OCI-LY3 (cell line): ENCODE results near the gene ARMH2.
"Not testable (repeated sequence)": the region's sequence is repeated elsewhere in the genome, so short reads cannot be mapped to it uniquely, and the experiment has no call there.

ENCODE experiments used
- H2AFZ ChIP-seq: fragments of 200-600, 300-600 bp; shearing (Covaris generic); 2 replicates; pipeline ENCODE4 v1.6.0; 2014; ENCODE audit warnings: antibody characterized with exemption, low read depth, low read length
- H3K27ac ChIP-seq: fragments of 200-600, 300-600 bp; sonication (generic); 2 replicates; pipeline ENCODE4 v1.5.1; 2014; ENCODE audit warnings: mild to moderate bottlenecking, low read length, moderate library complexity, mixed read lengths
- H3K27me3 ChIP-seq: fragments of 200-600, 300-600 bp; sonication (generic); 2 replicates; pipeline ENCODE4 v1.6.1; 2014; ENCODE audit warnings: low read depth, low read length, mixed read lengths
- H3K36me3 ChIP-seq: fragments of 200-600, 300-600 bp; sonication (generic); replicated peaks from 2 replicates; pipeline ENCODE3; 2014; ENCODE audit warnings: low read depth, low read length, mixed read lengths
- H3K4me1 ChIP-seq: fragments of 300-600, 200-600 bp; sonication (generic); 2 replicates; pipeline ENCODE4 v1.6.1; 2014; ENCODE audit warnings: low read length, mixed read lengths
- H3K4me2 ChIP-seq: fragments of 200-600, 300-600 bp; sonication (generic); 2 replicates; pipeline ENCODE4 v1.6.1; 2014; ENCODE audit warnings: low read length, mixed read lengths
- H3K4me3 ChIP-seq: fragments of 300-600, 200-600 bp; sonication (generic); 2 replicates; pipeline ENCODE4 v1.5.1; 2014; ENCODE audit warnings: antibody characterized with exemption, mild to moderate bottlenecking, low read length, moderate library complexity
- H3K79me2 ChIP-seq: fragments of 300-600, 200-600 bp; shearing (Covaris generic); 2 replicates; pipeline ENCODE4 v1.6.1; 2014; ENCODE audit warnings: mild to moderate bottlenecking, low read length, mixed read lengths
- H3K9ac ChIP-seq: fragments of 300-600, 200-600 bp; shearing (Covaris generic); 2 replicates; pipeline ENCODE4 v1.6.0; 2014; ENCODE audit warnings: mild to moderate bottlenecking, low read length, moderate library complexity
- H3K9me3 ChIP-seq: fragments of 200-600, 300-600 bp; shearing (Covaris generic); 2 replicates; pipeline ENCODE4 v1.6.1; 2014; ENCODE audit warnings: low read length, mixed read lengths; ENCODE audit not compliant: insufficient read depth
- H4K20me1 ChIP-seq: fragments of 200-600, 300-600 bp; sonication (generic); 2 replicates; pipeline ENCODE4 v1.6.1; 2016; ENCODE audit warnings: low read length, mixed read lengths; ENCODE audit not compliant: insufficient read depth
- EZH2phosphoT487 ChIP-seq: fragments of 200-600 bp; shearing (Covaris generic); IDR thresholded peaks from 2 replicates; pipeline ENCODE4 v1.6.1; 2018; ENCODE audit warnings: antibody characterized with exemption, mixed run types, low read depth
- TF ChIP-seq, protein P1 (sequence below): fragments of 200-600, 300-600 bp; sonication (generic); IDR thresholded peaks from 2 replicates; pipeline ENCODE4 v1.5.1; 2014; ENCODE audit warnings: antibody characterized with exemption, low read length, low read depth

ARMH2 gene

DNA sequence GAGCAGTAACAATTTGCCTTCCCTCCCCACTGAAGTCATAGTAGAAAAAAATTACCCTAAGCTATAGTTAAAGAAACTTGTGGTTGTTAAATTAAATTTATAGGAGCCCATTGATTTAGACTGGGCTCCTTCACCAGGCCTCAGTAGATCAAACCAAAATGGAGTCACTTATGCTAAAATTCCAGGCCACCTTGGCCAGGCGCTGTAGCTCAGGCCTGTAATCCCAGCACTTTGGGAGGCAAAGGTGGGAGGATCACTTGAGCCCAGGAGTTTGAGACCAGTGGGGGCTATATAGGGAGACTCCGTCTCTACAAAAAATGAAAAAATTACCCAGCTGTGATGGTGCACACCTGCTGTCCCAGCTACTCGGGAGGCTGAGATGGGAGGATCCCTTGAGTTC is 39.0 kb downstream of the ARMH2 start:
- Histone ChIP-seq H3K36me3 (no peaks in the 10 kb centered on the region), H4K20me1 (no peaks in the 10 kb centered on the region), H3K9ac (no peak overlapping the region), H3K27me3 (no peaks in the 10 kb centered on the region), H3K9me3 (no peaks in the 10 kb centered on the region), H3K27ac (no peak overlapping the region), H3K4me1 (peaks cover 18% of the 10 kb centered on the region), H3K79me2 (no peaks in the 10 kb centered on the region), H3K4me2 (no peak overlapping the region), H2AFZ (no peak overlapping the region), H3K4me3 (no peak overlapping the region)
- TF ChIP-seq, protein P1, sequence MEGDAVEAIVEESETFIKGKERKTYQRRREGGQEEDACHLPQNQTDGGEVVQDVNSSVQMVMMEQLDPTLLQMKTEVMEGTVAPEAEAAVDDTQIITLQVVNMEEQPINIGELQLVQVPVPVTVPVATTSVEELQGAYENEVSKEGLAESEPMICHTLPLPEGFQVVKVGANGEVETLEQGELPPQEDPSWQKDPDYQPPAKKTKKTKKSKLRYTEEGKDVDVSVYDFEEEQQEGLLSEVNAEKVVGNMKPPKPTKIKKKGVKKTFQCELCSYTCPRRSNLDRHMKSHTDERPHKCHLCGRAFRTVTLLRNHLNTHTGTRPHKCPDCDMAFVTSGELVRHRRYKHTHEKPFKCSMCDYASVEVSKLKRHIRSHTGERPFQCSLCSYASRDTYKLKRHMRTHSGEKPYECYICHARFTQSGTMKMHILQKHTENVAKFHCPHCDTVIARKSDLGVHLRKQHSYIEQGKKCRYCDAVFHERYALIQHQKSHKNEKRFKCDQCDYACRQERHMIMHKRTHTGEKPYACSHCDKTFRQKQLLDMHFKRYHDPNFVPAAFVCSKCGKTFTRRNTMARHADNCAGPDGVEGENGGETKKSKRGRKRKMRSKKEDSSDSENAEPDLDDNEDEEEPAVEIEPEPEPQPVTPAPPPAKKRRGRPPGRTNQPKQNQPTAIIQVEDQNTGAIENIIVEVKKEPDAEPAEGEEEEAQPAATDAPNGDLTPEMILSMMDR: no peak
- TF ChIP-seq EZH2phosphoT487: no peak

DNA sequence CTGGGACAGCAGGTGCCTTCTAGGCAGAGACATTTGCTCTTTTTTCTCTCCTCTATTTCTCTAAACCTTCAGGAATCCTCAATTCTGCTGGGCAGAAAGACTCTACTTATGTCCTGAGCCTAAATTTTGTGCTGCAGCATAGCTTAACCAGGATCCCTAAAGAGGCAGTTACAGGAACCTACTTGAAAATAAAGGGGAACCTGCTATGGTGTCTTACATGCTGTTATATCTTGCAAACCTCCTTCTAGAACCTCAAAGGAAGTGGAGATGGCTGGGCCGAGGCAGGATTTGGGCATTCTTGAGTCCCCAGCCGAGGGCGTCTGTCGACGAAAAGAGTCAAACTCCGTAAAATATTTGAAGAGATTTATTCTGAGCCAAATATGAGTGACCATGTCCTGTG is 41.1 kb downstream of the ARMH2 start:
- Histone ChIP-seq H3K36me3 (no peaks in the 10 kb centered on the region), H3K4me1 (peaks cover 18% of the 10 kb centered on the region), H3K4me2 (no peak overlapping the region), H2AFZ (no peak overlapping the region), H3K9ac (no peak overlapping the region), H3K27me3 (no peaks in the 10 kb centered on the region), H3K27ac (no peak overlapping the region), H3K4me3 (no peak overlapping the region), H3K79me2 (no peaks in the 10 kb centered on the region), H4K20me1 (no peaks in the 10 kb centered on the region), H3K9me3 (no peaks in the 10 kb centered on the region)
- no peak for TF ChIP-seq EZH2phosphoT487
- TF ChIP-seq, protein P1: no peak

DNA sequence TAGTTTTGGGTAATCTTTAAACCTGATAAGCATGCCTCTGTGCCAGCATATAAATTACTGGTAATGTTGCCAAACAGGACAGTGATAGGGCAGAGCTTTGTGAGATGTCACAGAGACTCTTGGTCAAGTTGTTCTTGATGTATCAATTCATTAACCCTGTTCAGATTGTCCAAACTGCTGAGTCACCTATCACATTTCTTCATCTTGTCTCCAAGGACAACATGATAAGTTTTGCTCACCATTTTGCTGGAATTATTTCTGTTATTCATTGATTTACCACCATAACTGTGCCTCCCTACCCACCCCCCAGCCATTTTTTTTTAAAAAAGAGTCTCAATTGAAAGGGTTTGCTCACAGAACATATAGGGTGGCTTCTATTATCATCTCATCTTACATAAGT is 43.4 kb downstream of the ARMH2 start:
- no peaks in the 10 kb centered on the region for H3K36me3 ChIP-seq
- H2AFZ ChIP-seq: no peak overlapping the region
- peaks cover 11% of the 10 kb centered on the region; the same call in 1 of the 2 replicates for H3K4me1 ChIP-seq
- no peak overlapping the region for H3K4me3 ChIP-seq
- no peak for TF ChIP-seq EZH2phosphoT487
- TF ChIP-seq, protein P1: no peak
- H3K27me3 ChIP-seq: no peaks in the 10 kb centered on the region
- no peaks in the 10 kb centered on the region for H4K20me1 ChIP-seq
- no peak overlapping the region for H3K9ac ChIP-seq
- H3K9me3 ChIP-seq: 0 out of 2 replicates have a peak, but pooled peaks cover 3% of the 10 kb centered on the region
- H3K27ac ChIP-seq: no peak overlapping the region
- no peak overlapping the region for H3K4me2 ChIP-seq
- H3K79me2 ChIP-seq: no peaks in the 10 kb centered on the region

DNA sequence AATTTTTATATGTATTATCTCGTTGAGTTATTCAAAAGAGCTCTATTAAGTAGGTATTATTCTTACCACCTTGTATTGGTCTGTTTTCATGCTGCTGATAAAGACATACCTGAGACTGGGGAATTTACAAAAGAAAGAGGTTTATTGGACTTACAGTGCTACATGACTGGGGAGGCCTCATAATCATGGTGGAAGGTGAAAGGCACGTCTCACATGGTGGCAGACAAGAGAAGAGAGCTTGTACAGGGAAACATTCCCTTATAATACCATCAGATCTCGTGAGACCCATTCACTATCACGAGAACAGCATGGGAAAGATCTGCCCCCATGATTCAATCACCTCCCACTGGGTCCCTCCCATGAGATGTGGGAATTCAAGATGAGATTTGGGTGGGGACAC is 44.3 kb downstream of the ARMH2 start:
- H3K36me3 ChIP-seq: not testable (repeated sequence)

DNA sequence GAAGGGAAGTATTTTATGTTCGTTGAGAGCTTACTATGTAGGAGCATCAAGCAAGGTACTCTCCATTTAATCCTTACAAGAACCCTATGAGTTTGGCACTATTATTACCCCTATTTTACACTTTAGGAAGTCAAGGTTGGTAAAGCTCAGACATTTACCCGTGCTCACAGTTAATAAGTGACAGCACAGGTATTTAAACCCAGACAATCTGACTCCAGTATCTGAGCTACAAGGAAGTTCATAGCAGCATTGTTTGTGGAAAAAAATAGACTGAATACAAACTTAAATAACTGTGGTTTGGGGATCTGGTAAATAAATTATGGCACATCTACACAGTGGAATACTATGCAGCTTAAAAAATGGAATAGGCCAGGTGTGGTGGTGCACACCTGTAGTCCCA is 45.2 kb downstream of the ARMH2 start:
- TF ChIP-seq, protein P1: no peak
- TF ChIP-seq EZH2phosphoT487: no peak
- Histone ChIP-seq H3K4me2 (no peak overlapping the region), H3K9me3 (0 out of 2 replicates have a peak, but pooled peaks cover 3% of the 10 kb centered on the region), H3K4me3 (no peak overlapping the region), H3K9ac (no peak overlapping the region), H3K4me1 (peaks cover 13% of the 10 kb centered on the region), H3K79me2 (no peaks in the 10 kb centered on the region), H2AFZ (no peak overlapping the region), H4K20me1 (no peaks in the 10 kb centered on the region), H3K27me3 (no peaks in the 10 kb centered on the region), H3K36me3 (no peaks in the 10 kb centered on the region), H3K27ac (no peak overlapping the region)

More for the DNA sequence above, 44.3 kb downstream of the ARMH2 start:
- not testable (repeated sequence) for H4K20me1 ChIP-seq, H2AFZ ChIP-seq, H3K9ac ChIP-seq, H3K4me3 ChIP-seq, H3K4me2 ChIP-seq, H3K79me2 ChIP-seq, H3K27ac ChIP-seq, H3K9me3 ChIP-seq, H3K27me3 ChIP-seq
- peaks cover 14% of the 10 kb centered on the region for H3K4me1 ChIP-seq
